Stimulated activated CD4-positive, alpha-beta T cell treated with anti-CD3 and anti-CD28 coated beads, Interleukin-1b, Interleukin-23, amount 100 ng/mL, for 48 hours (primary cell): ENCODE data around the gene UBE3C.
"Not testable (repeated sequence)": the region's sequence is repeated elsewhere in the genome, so short reads cannot be mapped to it uniquely, and the experiment has no call there.

Experiments used
- DNase-seq: peaks from one replicate; pipeline ENCODE4 v3.0.0-alpha.2; 2020

Gene UBE3C

DNA sequence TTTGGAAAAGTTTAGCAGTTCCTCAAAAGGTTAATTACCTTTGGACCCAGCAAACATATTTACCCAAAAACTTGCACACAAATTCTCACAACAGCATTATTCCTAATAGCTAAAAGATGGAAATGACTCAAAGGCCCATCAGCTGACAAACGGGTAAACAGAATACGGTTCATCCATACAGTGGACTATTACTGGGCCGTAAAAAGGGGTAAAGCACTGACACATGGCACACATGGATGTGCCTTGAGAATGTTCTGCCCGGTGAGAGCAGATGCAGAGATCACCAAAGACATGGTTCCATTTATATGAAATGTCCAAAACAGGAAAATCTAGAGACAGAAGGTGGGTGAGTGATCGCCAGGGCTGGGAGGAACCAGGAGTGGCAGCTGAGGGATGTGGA lies 102.9 kb downstream of the UBE3C start:
- no peak for DNase-seq

DNA sequence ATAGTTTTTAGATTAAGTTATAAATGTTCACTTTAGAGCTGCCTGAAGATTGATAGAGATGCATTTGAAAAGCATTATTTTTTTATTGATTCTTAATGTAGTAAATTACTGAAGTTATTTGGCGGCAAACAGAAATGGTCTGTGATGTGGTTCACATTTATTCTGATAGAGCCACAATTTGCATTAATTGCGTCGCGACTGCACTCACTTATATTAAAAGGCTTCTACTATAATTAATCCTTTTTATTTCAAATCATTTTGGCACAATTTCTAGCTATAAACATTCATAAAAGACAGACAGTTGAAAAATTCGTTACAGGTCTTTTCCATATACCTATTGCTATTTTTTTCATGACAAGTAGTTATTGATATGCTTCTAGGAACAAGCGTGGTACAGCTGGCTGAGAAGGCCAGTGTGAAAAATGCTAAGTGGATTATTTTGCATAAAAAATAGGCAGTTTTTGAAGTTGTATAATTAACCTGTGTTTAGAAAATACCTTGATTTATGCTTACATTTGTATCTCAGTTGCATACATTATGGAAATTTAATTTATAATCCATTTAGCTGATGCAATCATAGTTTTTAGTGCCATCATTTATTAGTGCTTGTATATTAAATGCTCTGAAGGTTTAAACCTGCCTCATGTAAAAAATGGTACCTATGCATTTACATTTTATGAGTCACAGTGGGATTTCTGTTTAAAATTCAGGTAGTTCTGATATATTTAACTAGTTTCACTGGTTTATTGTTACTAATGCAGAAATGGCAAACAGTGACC lies 106.0 kb downstream of the UBE3C start:
- DNase-seq: no peak

DNA sequence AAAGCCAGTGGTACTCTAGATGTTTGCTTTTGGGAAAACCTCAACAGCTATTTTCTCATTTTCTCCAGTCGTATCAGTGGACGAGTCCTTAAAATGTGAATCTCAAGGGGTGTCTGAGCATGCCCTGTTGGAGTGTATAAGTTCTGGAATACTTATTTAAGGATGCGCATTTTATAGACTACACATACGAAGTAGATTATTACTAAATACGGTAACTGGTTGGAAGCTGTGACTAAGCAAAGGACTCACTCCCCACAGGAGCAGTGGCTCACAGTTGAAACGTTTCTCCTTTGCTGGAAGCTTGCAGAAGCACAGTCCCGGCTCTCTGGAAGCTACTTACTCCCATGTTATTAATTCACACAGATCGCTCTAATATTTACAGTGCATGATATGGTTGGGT lies 107.3 kb downstream of the UBE3C start:
- no peak for DNase-seq

DNA sequence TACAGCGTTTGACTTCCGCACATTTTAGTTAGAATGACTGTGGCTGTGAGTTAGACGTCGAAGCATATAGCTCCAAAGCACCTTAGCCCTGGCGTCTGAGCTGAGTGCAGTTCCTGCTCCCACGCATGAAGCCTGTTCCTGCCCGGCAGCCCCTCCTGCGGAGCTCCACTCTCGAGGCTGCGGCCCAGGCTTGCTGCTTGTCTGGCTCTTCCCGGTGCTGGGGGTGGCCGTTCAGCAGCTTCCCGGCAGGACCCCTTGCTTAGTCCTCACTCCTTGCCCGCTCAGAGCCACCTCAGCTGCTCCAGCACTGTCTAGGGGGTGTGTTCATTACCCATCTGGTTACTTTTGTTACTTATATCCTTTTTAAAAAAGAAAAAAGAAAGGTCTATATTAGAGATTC lies 109.9 kb downstream of the UBE3C start:
- DNase-seq: no peak

DNA sequence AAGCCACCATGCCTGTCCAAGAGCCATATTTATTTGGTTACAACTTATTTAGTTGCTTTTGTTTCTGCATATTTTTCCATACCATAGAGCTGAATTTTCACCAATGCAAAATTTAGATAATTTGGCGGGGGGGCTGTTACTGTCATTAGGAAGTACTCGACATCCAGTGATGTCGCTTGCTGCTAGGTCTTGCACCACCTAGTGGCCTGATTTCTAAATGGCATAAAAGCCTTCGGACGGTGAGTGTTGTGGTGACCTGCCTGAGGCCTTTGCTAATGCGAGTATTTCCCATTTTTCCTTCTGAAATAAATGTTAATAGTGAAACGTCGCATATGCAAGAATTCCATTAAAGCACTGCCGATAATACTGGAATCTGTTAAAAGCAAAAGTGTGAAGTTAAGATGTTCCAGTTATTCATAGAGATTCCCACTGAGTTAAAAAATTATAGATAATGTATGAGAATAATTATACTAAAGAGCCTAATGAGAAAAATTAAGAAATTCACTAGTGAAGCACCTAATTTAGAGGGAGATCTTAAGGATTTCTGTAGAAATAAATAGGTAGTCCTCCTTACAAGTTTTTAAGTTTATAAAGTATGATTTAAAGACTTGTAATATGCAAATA lies 112.0 kb downstream of the UBE3C start:
- peak; percentile 53 for DNase-seq

DNA sequence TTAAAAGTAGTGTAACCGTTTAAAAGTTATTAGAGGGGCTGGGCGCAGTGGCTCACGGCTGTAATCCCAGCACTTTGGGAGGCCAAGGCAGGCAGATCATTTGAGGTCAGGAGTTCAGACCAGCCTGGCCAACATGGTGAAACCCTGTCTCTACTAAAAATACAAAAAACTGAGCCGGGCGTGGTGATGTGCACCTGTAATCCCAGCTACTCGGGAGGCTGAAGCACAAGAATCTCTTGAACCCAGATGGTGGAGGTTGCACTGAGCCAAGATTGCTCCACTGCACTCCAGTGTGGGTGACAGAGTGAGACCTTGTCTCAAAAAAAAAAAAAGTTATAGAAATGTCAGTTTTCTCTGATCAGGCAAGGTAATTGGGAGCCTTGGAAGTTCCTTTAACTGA lies 113.1 kb downstream of the UBE3C start:
- not testable (repeated sequence) for DNase-seq

DNA sequence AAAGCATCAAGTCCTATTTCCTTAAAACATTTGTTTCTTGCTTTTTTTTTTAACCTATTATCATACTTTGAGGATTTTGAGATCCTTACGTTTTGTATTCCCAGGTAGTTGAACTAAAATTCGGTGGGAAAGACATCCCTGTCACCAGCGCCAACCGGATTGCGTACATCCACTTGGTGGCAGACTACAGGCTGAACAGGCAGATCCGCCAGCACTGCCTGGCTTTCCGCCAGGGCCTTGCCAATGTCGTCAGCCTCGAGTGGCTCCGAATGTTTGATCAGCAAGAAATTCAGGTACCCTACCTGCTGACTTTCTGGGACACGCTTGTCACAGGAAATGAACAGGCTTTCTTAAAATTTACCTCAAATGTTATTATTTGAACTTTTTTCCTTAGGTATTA lies 115.1 kb downstream of the UBE3C start:
- DNase-seq: no peak

DNA sequence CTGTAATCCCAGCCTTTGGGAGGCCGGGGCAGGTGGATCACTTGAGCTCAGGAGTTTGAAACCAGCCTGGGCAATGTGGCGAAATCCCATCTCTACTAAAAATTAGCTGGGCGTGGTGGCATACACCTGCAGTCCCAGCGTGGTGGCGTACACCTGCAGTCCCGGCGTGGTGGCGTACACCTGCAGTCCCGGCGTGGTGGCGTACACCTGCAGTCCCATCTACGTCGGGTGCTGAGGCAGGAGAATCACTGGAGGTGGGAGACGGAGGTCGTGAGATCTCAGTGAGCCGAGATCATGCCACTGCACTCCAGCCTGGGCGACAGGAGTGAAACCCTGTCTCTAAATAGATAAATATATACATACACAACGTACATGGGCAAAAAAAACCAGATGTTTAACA lies 116.1 kb downstream of the UBE3C start:
- DNase-seq: not testable (repeated sequence)

DNA sequence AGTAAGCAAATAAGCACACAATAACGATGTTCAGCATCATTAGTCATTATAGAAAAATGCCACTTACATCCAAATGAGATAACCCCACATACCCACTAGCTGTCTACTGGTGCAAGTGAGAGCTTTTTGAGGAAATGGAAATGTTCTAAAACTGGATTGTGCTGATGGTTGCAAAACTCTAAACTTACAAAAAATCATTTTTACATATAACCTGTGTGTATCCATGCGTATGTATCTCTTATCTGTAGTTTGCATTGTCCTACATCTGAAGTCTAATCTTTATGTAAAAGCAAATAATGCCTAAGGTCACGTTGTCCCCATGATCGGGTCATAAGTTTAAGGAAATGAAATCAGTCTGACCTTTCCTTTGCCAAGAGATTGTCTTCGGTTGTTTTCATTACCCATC lies 116.5 kb downstream of the UBE3C start:
- no peak for DNase-seq

DNA sequence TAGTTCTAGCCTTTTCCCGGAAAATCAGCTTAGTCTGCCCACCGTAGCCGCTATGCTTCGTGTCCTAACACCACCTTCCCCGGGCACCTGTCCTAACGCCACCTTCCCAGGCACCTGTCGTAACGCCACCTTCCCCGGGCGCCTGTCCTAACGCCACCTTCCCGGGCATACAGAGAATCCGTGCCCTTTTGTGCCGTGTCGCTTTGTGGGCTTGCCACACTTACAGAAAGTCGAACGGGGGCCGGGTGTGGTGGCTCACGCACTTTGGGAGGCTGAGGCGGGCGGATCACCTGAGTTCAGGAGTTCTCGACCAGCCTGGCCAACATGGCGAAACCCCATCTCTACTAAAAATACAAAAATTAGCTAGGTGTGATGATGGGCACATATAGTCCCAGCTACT lies 124.4 kb downstream of the UBE3C start:
- DNase-seq: no peak

DNA sequence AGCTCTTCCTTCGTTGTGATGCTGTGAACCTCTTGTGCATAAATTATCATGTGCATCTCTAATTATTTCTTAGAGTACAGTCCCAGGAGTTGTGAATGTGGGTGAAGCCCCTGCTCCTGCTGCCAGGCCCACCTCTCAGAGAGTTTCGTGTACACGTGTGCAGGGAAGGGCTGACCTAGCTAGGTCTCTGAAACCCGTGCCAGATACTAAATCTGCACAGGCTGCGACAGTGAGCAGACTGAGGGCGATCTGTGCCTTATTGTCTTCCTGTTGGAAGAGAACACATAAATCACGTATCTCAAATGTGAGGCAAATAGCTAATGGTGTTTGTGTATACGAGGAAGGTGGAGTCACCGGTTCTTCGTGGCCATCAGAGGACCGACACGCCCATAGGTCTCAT lies 126.3 kb downstream of the UBE3C start:
- no peak for DNase-seq

DNA sequence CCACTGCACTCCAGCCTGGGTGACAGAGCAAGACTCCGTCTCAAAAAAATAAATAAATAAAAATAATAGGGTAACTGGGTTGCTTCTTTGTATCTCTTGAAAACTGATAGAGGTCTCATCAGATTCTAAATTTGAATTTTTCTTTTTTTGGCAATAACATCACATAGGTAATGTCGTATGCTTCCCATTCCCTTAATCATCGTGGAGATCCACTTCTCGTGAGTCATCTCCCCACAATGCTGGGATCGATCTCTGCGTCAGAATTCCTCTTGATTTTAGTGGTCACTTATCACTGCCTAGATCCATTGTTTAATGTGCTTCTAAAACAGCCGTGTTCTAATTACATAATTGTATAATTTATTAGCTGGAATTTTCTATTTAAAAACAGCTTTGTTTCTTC lies 127.5 kb downstream of the UBE3C start:
- DNase-seq: no peak

DNA sequence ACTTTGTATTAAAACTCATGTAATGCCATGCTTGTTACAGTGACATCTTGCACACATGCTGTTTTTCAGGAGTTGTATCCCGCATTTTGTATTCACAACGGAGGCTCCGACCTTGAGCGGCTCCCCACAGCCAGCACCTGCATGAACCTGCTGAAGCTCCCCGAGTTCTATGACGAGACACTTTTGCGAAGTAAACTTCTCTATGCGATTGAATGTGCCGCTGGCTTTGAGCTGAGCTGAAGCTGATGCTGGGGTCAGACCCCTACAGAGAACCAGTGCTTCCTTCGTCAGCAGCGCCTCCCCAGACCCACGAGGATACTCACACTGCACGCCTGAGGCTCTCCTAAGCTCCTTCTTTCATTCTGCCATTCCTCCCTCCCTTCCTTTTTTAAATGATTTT lies 128.8 kb downstream of the UBE3C start:
- DNase-seq: no peak

DNA sequence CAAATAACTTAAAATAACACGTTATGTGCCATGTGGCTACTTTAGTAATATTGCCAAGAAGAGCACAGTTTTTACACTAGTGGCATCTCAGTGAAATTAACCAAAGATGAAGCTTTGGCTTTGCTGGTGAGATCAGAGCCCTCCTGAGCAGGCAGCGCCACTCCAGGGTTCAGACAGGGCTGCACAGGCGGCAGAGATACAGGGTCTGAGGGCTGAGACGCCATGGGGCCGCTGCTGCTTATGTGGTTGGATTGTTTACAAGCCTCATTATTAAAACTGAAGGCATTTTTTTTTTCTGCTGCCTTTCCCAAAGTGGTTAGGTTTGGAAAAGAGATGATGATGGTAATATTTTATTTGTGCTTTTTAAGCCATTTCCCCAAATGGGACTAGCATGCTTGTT lies 129.2 kb downstream of the UBE3C start:
- DNase-seq: no peak

DNA sequence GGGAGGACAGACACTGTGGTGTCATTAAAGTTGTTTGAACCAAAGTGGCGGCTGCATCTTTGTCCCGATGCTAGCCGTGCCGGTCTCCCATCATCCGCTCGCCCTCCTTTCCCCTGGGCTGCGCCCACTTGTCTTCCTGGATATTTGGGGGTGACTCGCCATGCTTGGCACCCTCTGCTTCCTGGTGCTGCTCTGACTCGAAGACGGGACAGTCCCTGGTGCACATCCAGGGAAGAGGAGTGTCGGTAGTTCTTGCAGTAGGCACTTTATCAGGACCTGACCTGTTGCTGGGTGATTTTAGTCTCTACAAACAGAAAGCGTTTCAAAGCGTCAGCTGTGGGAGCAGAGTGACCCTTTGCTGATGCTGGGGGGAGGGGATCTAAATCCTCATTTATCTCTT lies 129.8 kb downstream of the UBE3C start:
- DNase-seq: no peak

DNA sequence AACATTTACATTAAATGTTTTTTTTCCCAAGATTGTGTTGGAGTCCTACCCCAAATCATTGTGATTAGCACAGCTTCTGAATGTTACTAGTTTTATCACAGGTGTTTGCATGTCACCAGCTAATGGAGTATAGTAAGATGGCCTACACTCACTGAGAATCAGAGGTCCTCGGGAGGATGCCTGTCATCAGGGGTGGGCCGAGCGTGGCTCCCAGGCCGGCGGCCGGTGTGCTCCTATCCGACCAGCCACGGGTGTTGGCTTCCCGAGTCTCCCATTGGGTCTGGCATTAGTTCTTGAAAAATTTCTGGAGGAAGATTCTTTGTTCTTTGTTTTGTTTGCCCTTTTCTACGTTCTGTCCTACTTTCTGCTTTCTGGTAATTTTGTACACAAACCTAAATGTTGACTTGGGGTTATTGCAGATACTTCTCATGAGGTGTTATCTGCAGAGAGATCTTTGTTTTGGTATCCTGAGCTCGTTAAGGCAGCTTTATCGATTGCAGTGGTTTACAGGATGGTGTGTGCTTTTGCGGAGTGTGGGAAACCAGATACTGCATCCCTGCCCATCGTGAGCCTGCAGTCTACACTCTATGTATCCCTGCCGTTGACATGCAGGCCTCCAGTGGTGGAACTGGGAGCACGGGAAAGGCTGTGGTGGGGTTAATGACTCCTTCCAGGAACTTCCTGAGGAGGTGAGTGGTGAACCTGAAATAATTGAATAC lies 130.8 kb downstream of the UBE3C start:
- no peak for DNase-seq

DNA sequence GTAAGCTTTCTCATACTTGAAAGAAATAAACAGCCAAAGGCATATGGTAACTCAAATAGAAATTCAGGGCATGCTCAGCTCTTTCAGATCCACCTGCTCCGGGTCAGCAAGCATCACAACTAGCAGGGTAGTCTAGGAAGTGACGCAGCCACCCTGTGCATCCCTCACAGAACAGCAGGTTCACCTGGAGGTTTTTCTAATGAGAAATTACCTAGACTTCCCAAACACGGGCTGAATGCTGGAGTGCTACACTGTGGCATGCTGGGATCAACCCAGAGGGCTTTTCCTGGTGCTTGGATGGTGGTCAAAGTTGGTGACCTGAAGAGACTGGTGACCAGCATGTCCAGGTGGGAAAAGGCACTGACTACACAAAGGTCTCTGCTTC lies 131.3 kb downstream of the UBE3C start:
- DNase-seq: no peak

DNA sequence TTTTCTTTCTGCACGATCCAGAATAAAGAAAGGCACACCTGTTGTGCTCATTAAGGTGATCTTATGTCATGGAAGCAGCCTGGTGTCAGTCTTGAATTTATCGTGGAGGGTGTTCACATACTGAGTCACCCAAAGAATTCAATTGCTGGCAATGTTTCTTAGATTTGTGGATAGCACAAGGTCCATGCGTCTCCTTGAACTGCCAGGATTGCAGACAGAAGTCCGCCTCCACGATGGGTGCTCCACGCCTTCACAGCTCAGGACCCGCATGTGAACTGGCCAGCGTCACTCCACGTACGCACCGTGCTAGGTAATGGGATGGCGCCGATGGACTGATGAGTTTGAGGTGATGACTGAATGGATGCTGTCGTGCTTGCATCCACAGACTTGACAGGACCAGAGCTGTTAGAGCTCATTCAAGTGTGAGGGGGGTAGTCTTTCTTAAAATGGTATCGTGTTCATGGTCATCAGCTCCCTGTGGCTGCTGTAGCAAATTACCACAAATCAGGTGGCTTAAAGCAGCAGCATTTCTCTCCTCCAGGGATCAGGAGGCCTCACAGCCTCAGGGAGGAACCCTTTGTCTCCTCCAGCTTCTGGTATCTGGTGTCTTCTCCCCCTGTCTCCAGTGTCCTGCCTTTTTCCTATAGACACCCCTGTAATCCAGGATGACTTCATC lies 132.7 kb downstream of the UBE3C start:
- DNase-seq: no peak

DNA sequence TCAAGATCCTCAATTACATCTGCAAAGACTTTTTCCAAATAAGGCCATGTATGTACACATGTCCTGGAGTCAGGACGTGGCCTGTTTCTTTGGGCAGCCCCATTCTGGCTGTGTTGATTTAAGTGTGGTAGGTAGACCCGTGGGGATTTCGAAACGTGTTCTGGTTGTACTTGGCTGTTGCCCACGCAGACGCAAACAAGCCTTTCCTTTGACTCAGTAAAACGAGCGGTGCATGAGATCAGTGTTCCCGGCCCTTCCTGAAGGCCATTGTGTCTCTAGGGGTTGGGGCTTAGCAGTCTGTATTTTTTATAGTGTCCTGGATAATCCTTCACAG lies 133.2 kb downstream of the UBE3C start:
- no peak for DNase-seq

DNA sequence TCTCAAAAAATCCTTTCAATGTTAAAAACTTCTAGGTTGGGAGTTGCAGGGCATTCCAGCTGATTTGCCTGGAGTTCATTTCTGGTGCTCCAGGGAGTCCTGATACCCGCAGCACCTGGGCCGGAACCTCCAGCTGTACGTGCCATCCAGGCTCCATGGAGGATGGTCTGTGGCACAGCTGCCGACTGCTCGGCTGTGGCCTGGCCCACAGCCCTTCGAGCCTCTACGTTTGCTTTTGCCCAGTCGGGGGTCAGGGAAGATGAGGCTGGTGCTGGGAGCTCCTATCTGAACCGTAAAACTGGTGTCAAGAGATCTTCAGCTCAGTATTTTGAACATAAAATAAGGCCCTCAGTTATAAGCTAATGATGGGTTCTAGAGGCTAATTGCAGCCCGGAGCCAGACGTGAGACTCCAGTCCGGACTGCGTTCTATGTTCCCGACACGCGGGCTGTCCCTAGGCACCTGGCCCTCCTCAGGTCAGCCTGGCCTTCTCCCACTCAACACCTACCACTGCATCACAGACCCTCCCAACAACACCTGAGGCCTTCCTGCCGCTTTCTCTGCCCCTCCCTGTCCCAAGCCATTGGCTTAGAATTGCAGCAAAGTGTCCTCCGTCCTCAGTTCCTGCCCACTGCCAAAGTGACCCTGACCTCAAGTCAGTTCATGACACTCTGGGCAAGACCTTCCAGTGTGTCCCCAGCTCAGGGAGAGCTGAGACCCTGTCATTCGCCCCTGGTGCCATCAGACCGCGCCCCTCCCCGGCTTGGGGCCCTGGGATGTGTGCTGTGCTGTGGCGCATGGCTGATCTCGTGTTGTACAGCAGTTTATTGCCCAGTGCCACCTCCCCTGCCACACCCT lies 133.9 kb downstream of the UBE3C start:
- DNase-seq: no peak

DNA sequence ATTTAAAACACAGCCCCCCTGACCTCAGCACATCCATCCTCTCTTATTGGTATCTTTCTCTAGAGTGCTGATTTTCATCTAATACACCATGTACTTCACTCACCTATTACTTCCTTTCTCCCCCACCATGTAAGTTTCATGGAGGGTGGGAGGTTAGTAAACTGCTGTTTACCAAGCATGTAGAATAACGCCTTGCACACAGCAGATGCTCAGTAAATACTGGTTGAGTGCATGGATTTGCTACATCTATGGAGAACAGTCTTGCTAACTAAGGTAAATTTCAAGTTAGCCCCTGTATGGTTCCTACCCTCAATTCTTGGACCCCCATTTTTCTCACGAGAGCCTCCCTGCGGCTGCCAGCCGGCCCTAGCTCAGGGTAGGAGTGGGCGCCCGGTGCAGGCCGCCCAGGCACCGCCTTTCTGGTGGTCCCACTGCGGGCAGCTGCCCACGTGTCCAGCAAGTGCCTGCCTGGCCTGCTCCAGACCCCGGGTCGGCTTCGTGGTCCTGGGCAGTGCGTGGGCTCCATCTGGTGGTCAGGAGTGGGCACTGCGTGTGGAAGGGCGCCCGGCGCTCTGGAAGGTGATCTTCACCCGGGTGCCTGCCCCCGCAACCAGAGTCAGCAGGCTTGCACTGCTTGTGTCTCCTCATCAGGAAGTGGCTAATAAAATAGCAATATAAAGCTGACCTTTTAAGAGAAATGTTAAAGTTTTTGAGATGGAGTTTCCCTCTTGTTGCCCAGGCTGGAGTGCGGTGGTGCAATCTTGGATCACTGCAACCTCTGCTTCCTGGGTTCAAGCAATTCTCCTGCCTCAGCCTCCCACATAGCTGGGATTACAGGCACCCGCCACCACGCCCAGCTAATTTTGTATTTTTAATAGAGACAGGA lies 134.7 kb downstream of the UBE3C start:
- peak; percentile 62 for DNase-seq
